H9 (cell line): ENCODE data around the gene IP6K3. TPM values are rescaled to one million over a fixed set of nuclear protein-coding genes. Genes with fewer than 3 reads are reported as not detected.

ENCODE experiments used
- DNase-seq: peaks from one replicate; pipeline ENCODE4 v3.0.0-alpha.2; 2017
- H2AFZ ChIP-seq: one replicate; pipeline ENCODE4 v1.6.1; 2013; ENCODE audit warnings: mild to moderate bottlenecking, low read length, control low read depth, moderate library complexity
- H2AK5ac ChIP-seq: 2 replicates; pipeline ENCODE4 v1.6.1; 2013; ENCODE audit warnings: low read length, control low read depth, mixed read lengths; ENCODE audit not compliant: insufficient read length
- H2BK120ac ChIP-seq: one replicate; pipeline ENCODE4 v1.6.1; 2013; ENCODE audit warnings: low read depth, mild to moderate bottlenecking, low read length, control low read depth, inconsistent platforms; ENCODE audit not compliant: poor library complexity, severe bottlenecking
- H2BK12ac ChIP-seq: 2 replicates; pipeline ENCODE4 v1.6.1; 2013; ENCODE audit warnings: low read length, control low read depth, mixed read lengths, low read depth; ENCODE audit not compliant: insufficient read length
- H2BK15ac ChIP-seq: 2 replicates; pipeline ENCODE4 v1.6.1; 2013; ENCODE audit warnings: low read depth, low read length, control low read depth
- H2BK20ac ChIP-seq: one replicate; pipeline ENCODE4 v1.6.1; 2013; ENCODE audit warnings: low read depth, mild to moderate bottlenecking, low read length, control low read depth, inconsistent platforms; ENCODE audit not compliant: poor library complexity, severe bottlenecking
- H2BK5ac ChIP-seq: 2 replicates; pipeline ENCODE4 v1.6.1; 2013; ENCODE audit warnings: low read length, control low read depth, mixed read lengths; ENCODE audit not compliant: insufficient read length
- H3K14ac ChIP-seq: 2 replicates; pipeline ENCODE4 v1.6.1; 2013; ENCODE audit warnings: low read length, control low read depth; ENCODE audit not compliant: insufficient read depth
- H3K18ac ChIP-seq: 2 replicates; pipeline ENCODE4 v1.6.1; 2013; ENCODE audit warnings: low read depth, mild to moderate bottlenecking, mixed read lengths, low read length, control low read depth; ENCODE audit not compliant: insufficient read length
- H3K23ac ChIP-seq: 2 replicates; pipeline ENCODE4 v1.6.1; 2013; ENCODE audit warnings: low read length, control low read depth, mixed read lengths, low read depth; ENCODE audit not compliant: insufficient read length
- H3K23me2 ChIP-seq: 2 replicates; pipeline ENCODE4 v1.6.1; 2013; ENCODE audit warnings: low read depth, mild to moderate bottlenecking, mixed read lengths, low read length, control low read depth; ENCODE audit not compliant: insufficient read length, poor library complexity, severe bottlenecking
- H3K27ac ChIP-seq: 2 replicates; pipeline ENCODE4 v1.5.1; 2013; ENCODE audit warnings: low read length, control low read depth, mixed read lengths, low read depth; ENCODE audit not compliant: insufficient read length
- H3K27me3 ChIP-seq: 2 replicates; pipeline ENCODE4 v1.6.1; 2013; ENCODE audit warnings: low read length, control low read depth, inconsistent platforms; ENCODE audit not compliant: insufficient read depth
- H3K4ac ChIP-seq: 2 replicates; pipeline ENCODE4 v1.6.1; 2013; ENCODE audit warnings: low read depth, mild to moderate bottlenecking, control low read depth, inconsistent platforms, low read length, moderate library complexity
- H3K4me1 ChIP-seq: 2 replicates; pipeline ENCODE4 v1.6.1; 2013; ENCODE audit warnings: low read length, control low read depth, inconsistent platforms; ENCODE audit not compliant: insufficient read depth
- H3K4me2 ChIP-seq: 2 replicates; pipeline ENCODE4 v1.6.1; 2013; ENCODE audit warnings: low read length, control low read depth, mixed read lengths; ENCODE audit not compliant: insufficient read length, insufficient read depth
- H3K56ac ChIP-seq: 2 replicates; pipeline ENCODE4 v1.6.1; 2013; ENCODE audit warnings: low read depth, mild to moderate bottlenecking, mixed read lengths, low read length, control low read depth; ENCODE audit not compliant: insufficient read length
- H3K79me1 ChIP-seq: 2 replicates; pipeline ENCODE4 v1.6.1; 2013; ENCODE audit warnings: low read depth, mild to moderate bottlenecking, moderate library complexity, low read length, control low read depth, inconsistent platforms; ENCODE audit not compliant: insufficient read depth, poor library complexity, severe bottlenecking
- H3K79me2 ChIP-seq: 2 replicates; pipeline ENCODE4 v1.6.1; 2013; ENCODE audit warnings: low read length, control low read depth, inconsistent platforms; ENCODE audit not compliant: insufficient read depth
- H3K9ac ChIP-seq: 2 replicates; pipeline ENCODE4 v1.6.1; 2013; ENCODE audit warnings: low read length, control low read depth, mixed read lengths; ENCODE audit not compliant: insufficient read length; ENCODE audit errors: extremely low read depth
- H3K9me3 ChIP-seq: one replicate; pipeline ENCODE4 v1.6.1; 2013; ENCODE audit warnings: low read depth, low read length, inconsistent platforms; ENCODE audit not compliant: control insufficient read depth
- H3T11ph ChIP-seq: one replicate; pipeline ENCODE4 v1.6.1; 2013; ENCODE audit warnings: mild to moderate bottlenecking, low read length, control low read depth, inconsistent platforms
- H4K20me1 ChIP-seq: one replicate; pipeline ENCODE4 v1.6.1; 2013; ENCODE audit not compliant: control insufficient read depth, insufficient read length, insufficient read depth
- H4K5ac ChIP-seq: 2 replicates; pipeline ENCODE4 v1.6.1; 2013; ENCODE audit warnings: low read depth, mild to moderate bottlenecking, mixed read lengths, low read length, control low read depth; ENCODE audit not compliant: insufficient read length
- H4K8ac ChIP-seq: replicated peaks from 2 replicates; pipeline ENCODE4 v1.6.1; 2013; ENCODE audit warnings: low read length, control low read depth, mixed read lengths, low read depth; ENCODE audit not compliant: insufficient read length
- H4K91ac ChIP-seq: 2 replicates; pipeline ENCODE4 v1.6.1; 2013; ENCODE audit warnings: low read depth, mild to moderate bottlenecking, moderate library complexity, mixed read lengths, low read length, control low read depth; ENCODE audit not compliant: insufficient read length
- H3K27ac Mint-ChIP-seq, 3 experiments: 2 replicates in 2 of 3; 3 replicates in 1 of 3; pipeline ENCODE4 v1.8.0; 2020 to 2021; ENCODE audit warnings: mixed read lengths in 3 of 3, mild to moderate bottlenecking in 1 of 3, moderate library complexity in 1 of 3
- H3K27me3 Mint-ChIP-seq: 2 replicates; pipeline ENCODE4 v1.8.0; 2021; ENCODE audit warnings: low read depth, mild to moderate bottlenecking, moderate library complexity, mixed read lengths
- H3K36me3 Mint-ChIP-seq, 3 experiments: 2 replicates in 2 of 3; 3 replicates in 1 of 3; pipeline ENCODE4 v1.8.0; 2020 to 2021; ENCODE audit warnings: low read depth in 3 of 3, mixed read lengths in 3 of 3; ENCODE audit not compliant: insufficient read depth in 1 of 3
- H3K4me1 Mint-ChIP-seq, 2 experiments: 2 replicates each; pipeline ENCODE4 v1.8.0; 2020; ENCODE audit warnings: mixed read lengths in 2 of 2
- H3K4me3 Mint-ChIP-seq, 2 experiments: 2 replicates in 1 of 2; 3 replicates in 1 of 2; pipeline ENCODE4 v1.8.0; 2020 to 2021; ENCODE audit warnings: mild to moderate bottlenecking in 2 of 2, mixed read lengths in 2 of 2, moderate library complexity in 1 of 2
- H3K9me3 Mint-ChIP-seq, 2 experiments: 2 replicates in 1 of 2; 3 replicates in 1 of 2; pipeline ENCODE4 v1.8.0; 2020; ENCODE audit warnings: mild to moderate bottlenecking in 2 of 2, mixed read lengths in 2 of 2, moderate library complexity in 1 of 2
- CTCF ChIP-seq: fragments of 200-600 bp; sonication (generic); conservative IDR thresholded peaks from 3 replicates; pipeline ENCODE4 v1.8.0; 2021; ENCODE audit warnings: antibody characterized with exemption, mild to moderate bottlenecking
- WGBS: extraction: QIAGEN DNeasy Blood & Tissue Kit; methylation state at CpG from one replicate; pipeline ENCODE4 v1.1.7; 2013; ENCODE audit warnings: missing lambda C conversion rate, low lambda C conversion rate, mixed read lengths; ENCODE audit not compliant: insufficient read length; ENCODE audit errors: extremely low coverage; 5-methylcytosine and 5-hydroxymethylcytosine counted together
- total RNA-seq: library from RNA; stranded (reverse); gene quantifications from 2 replicates; pipeline ENCODE4 v1.2.1, GENCODE V29; 2021

Gene IP6K3
- total RNA-seq, 1 experiment from 2014 or later = 0.46 TPM

GRCh38 chr6:33746036-33746600 lies 587 bp downstream of the IP6K3 start:
- H3K27me3 Mint-ChIP-seq = peaks cover 12% of the 10 kb centered on the region
- peak; percentile 46 for DNase-seq
- no peak overlapping the region for H4K5ac ChIP-seq
- H4K8ac ChIP-seq = no peak overlapping the region
- no peaks in the 10 kb centered on the region for H3K9me3 ChIP-seq
- no peak overlapping the region for H2BK12ac ChIP-seq
- H3K14ac ChIP-seq = no peak overlapping the region; the same call in 1 of the 2 replicates
- no peak overlapping the region for H2BK5ac ChIP-seq
- H3K9me3 Mint-ChIP-seq = no peaks in the 10 kb centered on the region
- no peak overlapping the region for H2AFZ ChIP-seq
- no peak overlapping the region for H3T11ph ChIP-seq
- no peak overlapping the region for H3K23ac ChIP-seq
- H3K18ac ChIP-seq = peak overlapping the region; percentile 18
- peaks cover 50 to 74% of the 10 kb centered on the region in 2 experiments for H3K4me1 Mint-ChIP-seq
- no peak overlapping the region for H3K4me2 ChIP-seq
- no peaks in the 10 kb centered on the region for H3K79me1 ChIP-seq
- H2BK120ac ChIP-seq = no peak overlapping the region
- WGBS = no CpG with 5 or more reads among the region's 14 CpGs
- H4K20me1 ChIP-seq = no peaks in the 10 kb centered on the region
- H4K91ac ChIP-seq = no peak overlapping the region
- H3K27ac ChIP-seq = no peak overlapping the region
- H3K23me2 ChIP-seq = no peaks in the 10 kb centered on the region
- peaks cover 8% of the 10 kb centered on the region; the same call in 1 of the 2 replicates for H3K4me1 ChIP-seq
- no peak overlapping the region for H2BK15ac ChIP-seq
- H2BK20ac ChIP-seq = no peak overlapping the region
- H2AK5ac ChIP-seq = no peak overlapping the region
- no peaks in the 10 kb centered on the region; a peak in 1 of 7 replicates for H3K36me3 Mint-ChIP-seq
- H3K79me2 ChIP-seq = no peaks in the 10 kb centered on the region
- no peak overlapping the region; a peak in 1 of 7 replicates for H3K27ac Mint-ChIP-seq
- no peak for TF ChIP-seq CTCF
- H3K4me3 Mint-ChIP-seq = no peak overlapping the region; a peak in 1 of 5 replicates
- no peaks in the 10 kb centered on the region for H3K27me3 ChIP-seq
- no peak overlapping the region for H3K4ac ChIP-seq
- no peak overlapping the region for H3K9ac ChIP-seq
- H3K56ac ChIP-seq = no peak overlapping the region
